Erythroblast (primary cell): ENCODE results near the gene FLNA.

Experiments used
- GATA1 ChIP-seq: IDR thresholded peaks from 2 replicates; pipeline ENCODE4 v1.6.1; 2011; ENCODE audit warnings: low read depth, mild to moderate bottlenecking, control low read depth, low read length, moderate library complexity
- POLR2A ChIP-seq: IDR thresholded peaks from 2 replicates; pipeline ENCODE4 v1.6.1; 2011; ENCODE audit warnings: mild to moderate bottlenecking, low read length

DNA sequence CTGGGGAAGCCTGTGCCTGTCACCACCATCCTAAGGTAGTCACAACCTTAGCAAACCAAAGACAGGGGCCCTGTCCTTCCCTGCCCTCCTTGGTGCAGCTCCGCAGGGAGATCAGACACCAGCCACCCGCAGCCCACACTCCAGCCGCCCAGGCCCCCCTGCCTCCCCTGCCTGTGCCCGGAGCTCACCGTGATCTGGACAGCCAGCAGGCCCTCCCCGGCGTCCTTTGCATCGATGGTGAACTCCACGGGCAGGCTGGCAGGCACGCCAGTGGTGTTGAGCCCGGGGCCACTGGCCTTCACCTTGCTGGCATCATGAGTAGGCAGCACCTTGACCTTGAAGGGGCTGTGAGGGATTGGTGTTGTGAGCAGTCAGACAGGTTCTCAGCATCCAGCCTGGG lies 16.4 kb downstream of the FLNA start:
- TF ChIP-seq POLR2A (no peak), GATA1 (no peak)
